Islet of Langerhans (tissue), 1 donor: ENCODE measurements around the gene IRF2.

ENCODE experiments used
- FAIRE-seq: peaks from one replicate; lab custom pipeline; 2011; peaks lifted over from hg19 to GRCh38; lab: Jason Lieb, UNC

Gene IRF2

GRCh38 chr4:184408021-184408683, 66.2 kb downstream of the IRF2 start:
- FAIRE-seq, result no peak

GRCh38 chr4:184406958-184407391, 67.4 kb downstream of the IRF2 start:
- FAIRE-seq, result no peak

GRCh38 chr4:184404047-184404446, 70.3 kb downstream of the IRF2 start:
- no peak for FAIRE-seq

- no peak for FAIRE-seq
Observed at GRCh38 chr4:184403384-184403781, 71.0 kb downstream of the IRF2 start.

GRCh38 chr4:184402740-184403383, 71.5 kb downstream of the IRF2 start:
- FAIRE-seq, result no peak

GRCh38 chr4:184402239-184402638, 72.1 kb downstream of the IRF2 start:
- no peak for FAIRE-seq

- no peak for FAIRE-seq
Observed at GRCh38 chr4:184401397-184402171, 72.8 kb downstream of the IRF2 start.

GRCh38 chr4:184400891-184401290, 73.5 kb downstream of the IRF2 start:
- no peak for FAIRE-seq

- FAIRE-seq, result no peak
Observed at GRCh38 chr4:184400375-184400870, 73.9 kb downstream of the IRF2 start.

- FAIRE-seq, result no peak
Observed at GRCh38 chr4:184399512-184399908, 74.8 kb downstream of the IRF2 start.

- no peak for FAIRE-seq
Observed at GRCh38 chr4:184398741-184399511, 75.4 kb downstream of the IRF2 start.

GRCh38 chr4:184397516-184398163, 76.7 kb downstream of the IRF2 start:
- no peak for FAIRE-seq

GRCh38 chr4:184396570-184397515, 77.5 kb downstream of the IRF2 start:
- no peak for FAIRE-seq

- no peak for FAIRE-seq
Observed at GRCh38 chr4:184395971-184396391, 78.4 kb downstream of the IRF2 start.

GRCh38 chr4:184395451-184395917, 78.9 kb downstream of the IRF2 start:
- FAIRE-seq, result no peak

GRCh38 chr4:184392748-184393559, 81.4 kb downstream of the IRF2 start:
- FAIRE-seq, result no peak

- FAIRE-seq, result no peak
Observed at GRCh38 chr4:184392316-184392715, 82.0 kb downstream of the IRF2 start.

GRCh38 chr4:184389978-184390900, 84.1 kb downstream of the IRF2 start:
- FAIRE-seq, result no peak
